ENCODE results near the gene ADARB1.

ADARB1 gene

DNA sequence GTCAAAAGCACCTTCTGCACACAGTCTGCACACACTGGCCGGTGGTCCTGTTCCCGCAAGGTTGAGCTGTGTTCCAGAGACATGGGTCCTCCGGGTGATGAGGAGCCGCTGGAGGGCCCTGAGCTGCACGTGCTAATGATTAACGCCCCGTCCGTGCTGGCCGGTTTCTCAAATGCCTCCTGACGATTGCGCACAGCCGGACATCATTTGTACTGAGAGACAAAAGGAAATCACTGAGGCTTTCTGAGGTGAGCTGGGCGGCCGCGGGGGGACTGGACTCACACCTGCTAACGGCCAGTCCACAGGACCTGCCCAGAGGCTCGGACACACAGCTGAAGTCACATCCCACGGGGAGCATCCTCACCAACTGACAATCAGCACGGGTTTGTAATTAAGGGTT lies 184.1 kb downstream of the ADARB1 start:
- TF ChIP-seq ESRRG (CRISPR knock-in tag; IDR thresholded peaks at IDR 0.05) = no peak
- TF ChIP-seq OSR1 (CRISPR knock-in tag; IDR thresholded peaks at IDR 0.05) = no peak
- no peak for TF ChIP-seq BACH2 (CRISPR knock-in tag; IDR thresholded peaks at IDR 0.05; ENCODE audit: borderline replicate concordance)
- TF ChIP-seq, protein P1, sequence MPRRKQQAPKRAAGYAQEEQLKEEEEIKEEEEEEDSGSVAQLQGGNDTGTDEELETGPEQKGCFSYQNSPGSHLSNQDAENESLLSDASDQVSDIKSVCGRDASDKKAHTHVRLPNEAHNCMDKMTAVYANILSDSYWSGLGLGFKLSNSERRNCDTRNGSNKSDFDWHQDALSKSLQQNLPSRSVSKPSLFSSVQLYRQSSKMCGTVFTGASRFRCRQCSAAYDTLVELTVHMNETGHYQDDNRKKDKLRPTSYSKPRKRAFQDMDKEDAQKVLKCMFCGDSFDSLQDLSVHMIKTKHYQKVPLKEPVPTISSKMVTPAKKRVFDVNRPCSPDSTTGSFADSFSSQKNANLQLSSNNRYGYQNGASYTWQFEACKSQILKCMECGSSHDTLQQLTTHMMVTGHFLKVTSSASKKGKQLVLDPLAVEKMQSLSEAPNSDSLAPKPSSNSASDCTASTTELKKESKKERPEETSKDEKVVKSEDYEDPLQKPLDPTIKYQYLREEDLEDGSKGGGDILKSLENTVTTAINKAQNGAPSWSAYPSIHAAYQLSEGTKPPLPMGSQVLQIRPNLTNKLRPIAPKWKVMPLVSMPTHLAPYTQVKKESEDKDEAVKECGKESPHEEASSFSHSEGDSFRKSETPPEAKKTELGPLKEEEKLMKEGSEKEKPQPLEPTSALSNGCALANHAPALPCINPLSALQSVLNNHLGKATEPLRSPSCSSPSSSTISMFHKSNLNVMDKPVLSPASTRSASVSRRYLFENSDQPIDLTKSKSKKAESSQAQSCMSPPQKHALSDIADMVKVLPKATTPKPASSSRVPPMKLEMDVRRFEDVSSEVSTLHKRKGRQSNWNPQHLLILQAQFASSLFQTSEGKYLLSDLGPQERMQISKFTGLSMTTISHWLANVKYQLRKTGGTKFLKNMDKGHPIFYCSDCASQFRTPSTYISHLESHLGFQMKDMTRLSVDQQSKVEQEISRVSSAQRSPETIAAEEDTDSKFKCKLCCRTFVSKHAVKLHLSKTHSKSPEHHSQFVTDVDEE (CRISPR knock-in tag; IDR thresholded peaks at IDR 0.05) = no peak
- TF ChIP-seq ZFP30 (CRISPR knock-in tag; IDR thresholded peaks at IDR 0.05) = no peak
- TF ChIP-seq TCF4 (CRISPR knock-in tag; IDR thresholded peaks at IDR 0.05; ENCODE audit: borderline replicate concordance) = no peak
- no peak for TF ChIP-seq TOX (CRISPR knock-in tag; IDR thresholded peaks at IDR 0.05; ENCODE audit: borderline replicate concordance)
- no peak for TF ChIP-seq ZC3H10 (CRISPR knock-in tag; IDR thresholded peaks at IDR 0.05)
- no peak for TF ChIP-seq ARNTL (CRISPR knock-in tag; IDR thresholded peaks at IDR 0.05; ENCODE audit: borderline replicate concordance, low read depth)
- TF ChIP-seq ZNF8 (CRISPR knock-in tag; IDR thresholded peaks at IDR 0.05) = no peak
- TF ChIP-seq, protein P2, sequence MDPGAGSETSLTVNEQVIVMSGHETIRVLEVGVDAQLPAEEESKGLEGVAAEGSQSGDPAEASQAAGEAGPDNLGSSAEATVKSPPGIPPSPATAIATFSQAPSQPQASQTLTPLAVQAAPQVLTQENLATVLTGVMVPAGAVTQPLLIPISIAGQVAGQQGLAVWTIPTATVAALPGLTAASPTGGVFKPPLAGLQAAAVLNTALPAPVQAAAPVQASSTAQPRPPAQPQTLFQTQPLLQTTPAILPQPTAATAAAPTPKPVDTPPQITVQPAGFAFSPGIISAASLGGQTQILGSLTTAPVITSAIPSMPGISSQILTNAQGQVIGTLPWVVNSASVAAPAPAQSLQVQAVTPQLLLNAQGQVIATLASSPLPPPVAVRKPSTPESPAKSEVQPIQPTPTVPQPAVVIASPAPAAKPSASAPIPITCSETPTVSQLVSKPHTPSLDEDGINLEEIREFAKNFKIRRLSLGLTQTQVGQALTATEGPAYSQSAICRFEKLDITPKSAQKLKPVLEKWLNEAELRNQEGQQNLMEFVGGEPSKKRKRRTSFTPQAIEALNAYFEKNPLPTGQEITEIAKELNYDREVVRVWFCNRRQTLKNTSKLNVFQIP (CRISPR knock-in tag; IDR thresholded peaks at IDR 0.05; ENCODE audit: borderline replicate concordance, low read depth) = no peak
- no peak for TF ChIP-seq RARB (CRISPR knock-in tag; IDR thresholded peaks at IDR 0.05)
- no peak for TF ChIP-seq ZNF70 (CRISPR knock-in tag; IDR thresholded peaks at IDR 0.05)
- no peak for TF ChIP-seq PPARA (CRISPR knock-in tag; IDR thresholded peaks at IDR 0.05; ENCODE audit: borderline replicate concordance)
- TF ChIP-seq CSDC2 (CRISPR knock-in tag; IDR thresholded peaks at IDR 0.05) = no peak
- TF ChIP-seq SNAI2 (CRISPR knock-in tag; IDR thresholded peaks at IDR 0.05) = no peak
- no peak for TF ChIP-seq ISL1 (CRISPR knock-in tag; IDR thresholded peaks at IDR 0.05)
- no peak for TF ChIP-seq GLIS3 (CRISPR knock-in tag; IDR thresholded peaks at IDR 0.05)
- TF ChIP-seq ZFP3 (CRISPR knock-in tag; IDR thresholded peaks at IDR 0.05) = no peak
- ATAC-seq = no peak

DNA sequence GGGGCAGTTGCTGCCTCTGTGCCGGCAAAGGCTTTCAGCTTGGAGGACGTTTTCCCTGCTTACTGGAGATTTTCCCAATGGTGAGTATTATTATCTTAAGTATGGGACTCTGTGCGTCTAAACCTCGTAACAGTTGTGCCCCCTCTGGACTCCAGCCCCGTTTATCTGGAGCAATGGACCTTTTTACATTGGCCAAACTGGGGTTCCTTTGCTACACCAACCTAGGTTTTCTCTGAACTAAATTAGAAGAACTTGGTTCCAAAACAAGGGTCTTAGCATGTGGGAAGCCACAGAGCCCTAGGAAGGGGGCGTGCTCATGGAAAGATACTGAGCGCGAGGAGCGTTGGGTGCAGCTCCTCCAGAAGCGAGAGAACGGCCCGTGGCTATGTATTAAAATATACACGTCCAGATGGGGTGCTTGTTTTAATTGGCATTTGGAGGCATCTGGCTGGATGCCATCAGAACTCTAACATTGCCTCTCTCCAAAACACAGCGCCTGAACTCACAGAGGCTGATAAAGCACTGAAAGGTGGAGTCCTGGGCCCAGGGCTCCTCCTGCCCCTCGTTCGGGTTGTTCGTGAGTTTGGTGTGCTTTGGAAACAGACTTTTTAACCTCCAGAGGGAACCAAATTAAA lies 184.9 kb downstream of the ADARB1 start:
- ATAC-seq = no peak
- no peak for TF ChIP-seq TCF4 (CRISPR knock-in tag; IDR thresholded peaks at IDR 0.05; ENCODE audit: borderline replicate concordance)
- TF ChIP-seq ZNF565 (CRISPR knock-in tag; conservative IDR thresholded peaks at IDR 0.05; ENCODE audit: low read depth) = no peak
- no peak for TF ChIP-seq GLIS3 (CRISPR knock-in tag; IDR thresholded peaks at IDR 0.05)
- TF ChIP-seq, protein P1 (CRISPR knock-in tag; IDR thresholded peaks at IDR 0.05) = no peak
- TF ChIP-seq ZFP30 (CRISPR knock-in tag; IDR thresholded peaks at IDR 0.05) = no peak
- TF ChIP-seq SNAI2 (CRISPR knock-in tag; IDR thresholded peaks at IDR 0.05) = no peak
- no peak for TF ChIP-seq PPARA (CRISPR knock-in tag; IDR thresholded peaks at IDR 0.05; ENCODE audit: borderline replicate concordance)
- no peak for TF ChIP-seq ZNF70 (CRISPR knock-in tag; IDR thresholded peaks at IDR 0.05)
- no peak for TF ChIP-seq RARB (CRISPR knock-in tag; IDR thresholded peaks at IDR 0.05)
- TF ChIP-seq TOX (CRISPR knock-in tag; IDR thresholded peaks at IDR 0.05; ENCODE audit: borderline replicate concordance) = no peak
- no peak for TF ChIP-seq ESRRG (CRISPR knock-in tag; IDR thresholded peaks at IDR 0.05)
- TF ChIP-seq ZFP3 (CRISPR knock-in tag; IDR thresholded peaks at IDR 0.05) = no peak
- TF ChIP-seq ZNF8 (CRISPR knock-in tag; IDR thresholded peaks at IDR 0.05) = no peak
- TF ChIP-seq, protein P3, sequence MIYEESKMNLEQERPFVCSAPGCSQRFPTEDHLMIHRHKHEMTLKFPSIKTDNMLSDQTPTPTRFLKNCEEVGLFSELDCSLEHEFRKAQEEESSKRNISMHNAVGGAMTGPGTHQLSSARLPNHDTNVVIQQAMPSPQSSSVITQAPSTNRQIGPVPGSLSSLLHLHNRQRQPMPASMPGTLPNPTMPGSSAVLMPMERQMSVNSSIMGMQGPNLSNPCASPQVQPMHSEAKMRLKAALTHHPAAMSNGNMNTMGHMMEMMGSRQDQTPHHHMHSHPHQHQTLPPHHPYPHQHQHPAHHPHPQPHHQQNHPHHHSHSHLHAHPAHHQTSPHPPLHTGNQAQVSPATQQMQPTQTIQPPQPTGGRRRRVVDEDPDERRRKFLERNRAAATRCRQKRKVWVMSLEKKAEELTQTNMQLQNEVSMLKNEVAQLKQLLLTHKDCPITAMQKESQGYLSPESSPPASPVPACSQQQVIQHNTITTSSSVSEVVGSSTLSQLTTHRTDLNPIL (CRISPR knock-in tag; IDR thresholded peaks at IDR 0.05; ENCODE audit: low read depth) = no peak
- TF ChIP-seq OSR1 (CRISPR knock-in tag; IDR thresholded peaks at IDR 0.05) = no peak
- TF ChIP-seq, protein P4, sequence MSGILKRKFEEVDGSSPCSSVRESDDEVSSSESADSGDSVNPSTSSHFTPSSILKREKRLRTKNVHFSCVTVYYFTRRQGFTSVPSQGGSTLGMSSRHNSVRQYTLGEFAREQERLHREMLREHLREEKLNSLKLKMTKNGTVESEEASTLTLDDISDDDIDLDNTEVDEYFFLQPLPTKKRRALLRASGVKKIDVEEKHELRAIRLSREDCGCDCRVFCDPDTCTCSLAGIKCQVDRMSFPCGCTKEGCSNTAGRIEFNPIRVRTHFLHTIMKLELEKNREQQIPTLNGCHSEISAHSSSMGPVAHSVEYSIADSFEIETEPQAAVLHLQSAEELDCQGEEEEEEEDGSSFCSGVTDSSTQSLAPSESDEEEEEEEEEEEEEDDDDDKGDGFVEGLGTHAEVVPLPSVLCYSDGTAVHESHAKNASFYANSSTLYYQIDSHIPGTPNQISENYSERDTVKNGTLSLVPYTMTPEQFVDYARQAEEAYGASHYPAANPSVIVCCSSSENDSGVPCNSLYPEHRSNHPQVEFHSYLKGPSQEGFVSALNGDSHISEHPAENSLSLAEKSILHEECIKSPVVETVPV (CRISPR knock-in tag; IDR thresholded peaks at IDR 0.05) = no peak
- TF ChIP-seq ARNTL (CRISPR knock-in tag; IDR thresholded peaks at IDR 0.05; ENCODE audit: borderline replicate concordance, low read depth) = no peak
